Heart left ventricle (tissue), 13 donors: ENCODE data around the gene TLE1.

ENCODE experiments used
- CTCF ChIP-seq, 12 donors: fragments of 200-600 bp; sonication (generic) in 4 of 12; IDR thresholded peaks; one replicate each; pipeline versions ENCODE4 v1.5.0 to v1.8.0; 2018 to 2022; ENCODE audit warnings: antibody characterized with exemption in 12 of 12, mild to moderate bottlenecking in 5 of 12
- POLR2A ChIP-seq, 2 donors: fragments of 450-650 bp; IDR thresholded peaks; one replicate each; pipeline ENCODE4 v1.6.1; 2017; ENCODE audit warnings: antibody characterized with exemption in 2 of 2, mild to moderate bottlenecking in 2 of 2, moderate library complexity in 2 of 2
- donor health status: ischemic (EF 13 %, LVEDD 7.1; RV severe dilation, severe dysfunction).
- donor health status: DM: no; HTN: yes; CAD: no.
- donor health status: DM: no; HTN: no; CAD: no.
- donor health status: ischemic (EF 25% LVEDD 6.9; RV normal size, moderate dysfunction).
- donor health status: ischemic (EF 25% LVEDD 5.7; RV mildly dilated, moderate dysfunction).
- donor health status: ischemic (EF 35%, LVEDD 5.7; RV mildly dilated, moderate dysfunction).
- donor health status: nonischemic (EF 11% LVEDD 7.7; RV severe dilation, severe dysfunction).
- donor health status: DM: yes; HTN: yes; CAD: no.
- donor health status: PGD.
- donor health status: ischemic (EF 29% LVEDD 5.4; RV normal size, mild dysfunction).
- donor health status: nonischemic (EF 23%, LVEDD 6.1; RV moderate dilation, normal function).

GRCh38 chr9:81684635-81685034 lies 4.7 kb downstream of the TLE1 start:
- TF ChIP-seq CTCF (IDR thresholded peaks at IDR 0.05) (no peak), POLR2A (IDR thresholded peaks at IDR 0.05) (no peak)
